Pancreas (tissue), 10 donors: ENCODE data around the gene ZBTB16. TPM values are rescaled to one million over a fixed set of nuclear protein-coding genes. Genes with fewer than 3 reads are reported as not detected.

ENCODE experiments used
- ATAC-seq, 4 donors: fragments of 200-7000 bp; cut with Tn5 transposase; one replicate each; pipeline versions ENCODE4 v1.8.0 to v1.9.1; 2020; ENCODE audit warnings: mild to moderate bottlenecking in 4 of 4, moderate library complexity in 4 of 4
- DNase-seq, 6 donors: peaks; one replicate each; pipeline ENCODE4 v3.0.0-alpha.2; 2020
- FAIRE-seq: peaks from 2 replicates; lab custom pipeline; 2012; peaks lifted over from hg19 to GRCh38; lab: Jason Lieb, UNC
- H3K27ac ChIP-seq, 4 donors: fragments of 200-600 bp; sonication (generic); 1 replicate in 3 of 4; 2 replicates in 1 of 4; pipeline versions ENCODE4 v1.5.0 to v1.8.0; 2020
- H3K27me3 ChIP-seq, 4 donors: fragments of 200-600 bp; one replicate each; pipeline ENCODE4 v1.8.0; 2021
- H3K36me3 ChIP-seq, 3 donors: fragments of 200-600 bp; sonication (generic) in 1 of 3; one replicate each; pipeline versions ENCODE4 v1.5.0 to v1.8.0; 2020 to 2021
- H3K4me1 ChIP-seq, 3 donors: fragments of 200-600 bp; one replicate each; pipeline ENCODE4 v1.8.0; 2021
- H3K4me3 ChIP-seq, 4 donors: fragments of 200-600 bp; sonication (generic) in 2 of 4; one replicate each; pipeline versions ENCODE4 v1.5.0 to v1.8.0; 2020 to 2021
- H3K9me3 ChIP-seq, 4 donors: fragments of 200-600 bp; one replicate each; pipeline ENCODE4 v1.8.0; 2021
- WGBS, 2 donors: extraction: QIAGEN DNeasy Blood & Tissue Kit; methylation state at CpG; one replicate each; pipeline ENCODE4 v1.1.7; 2013; 5-methylcytosine and 5-hydroxymethylcytosine counted together
- intact Hi-C, 3 donors: fragments of 100-400 bp; cut with DNase I; formaldehyde crosslinking; loops; one replicate each; pipeline versions ENCODE4 v1.11.1 to v1.14.2; 2022
- polyA plus RNA-seq, 2 donors: library from polyadenylated mRNA; stranded (reverse); fragments of 200-250 nt; gene quantifications; one replicate each; pipeline ENCODE4 v1.2.3, GENCODE V29; 2013
- total RNA-seq, 6 donors: library from RNA; stranded (reverse); fragmentation: NEBNext Ultra II Directional in 4 of 6; extraction: Animal tissue kit (Norgen Biotek cat#: 25700) in 4 of 6; gene quantifications; one replicate each; pipeline versions ENCODE4 v1.2.1 to v1.2.4, GENCODE V29; 2021 to 2023
- TF ChIP-seq, protein P1 (sequence below), 4 donors: fragments of 200-600 bp; sonication (generic) in 3 of 4; IDR thresholded peaks; one replicate each; pipeline versions ENCODE4 v1.5.0 to v1.8.0; 2021; ENCODE audit warnings: antibody characterized with exemption in 4 of 4
- donor health status: healthy with polysubstance abuse.
- donor health status: DM: no; HTN: no; CAD: no; lungs with moderate emphysema.
- donor health status: DM: no; HTN: no; CAD: no.
- donor health status: control.
- donor health status: control.
- donor health status: Bipolar disorder and iron deficiency.
- donor health status: DM: yes; HTN: yes; CAD: no.
- donor health status: DM: no; HTN: no; CAD: no.
- donor health status: DM: no; HTN: no; CAD: no.
- donor health status: DM: yes; HTN: yes; CAD: no.

Gene ZBTB16
- total and polyA plus RNA-seq, 8 donors = 8.1 to 76.4 (median 42.3) TPM

DNA sequence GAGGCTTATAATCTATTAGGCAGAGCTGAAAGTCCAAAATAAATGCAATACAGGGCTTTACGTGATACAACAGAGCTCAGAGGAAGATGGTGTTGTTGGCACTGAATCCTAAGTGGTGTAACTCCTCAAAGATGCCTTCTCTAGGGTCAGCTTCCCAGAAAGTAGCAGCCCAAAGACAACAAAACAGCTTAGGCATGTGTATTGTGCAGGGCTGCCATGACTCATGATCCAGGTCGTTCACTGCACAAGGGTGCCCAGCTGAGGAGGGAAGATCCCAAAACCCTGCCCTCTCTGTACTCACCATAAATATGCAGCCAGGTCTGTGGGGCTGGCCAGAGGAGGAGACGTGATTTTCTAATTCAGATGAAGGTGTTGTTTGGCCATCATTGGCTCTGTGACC is 177.3 kb downstream of the ZBTB16 start:
- peaks cover 0 to under 1% (median 0%) of the 10 kb centered on the region in 3 donors for H3K36me3 ChIP-seq
- no peaks in the 10 kb centered on the region for H3K9me3 ChIP-seq
- H3K4me1 ChIP-seq = no peaks in the 10 kb centered on the region
- FAIRE-seq (no peak), DNase-seq (no peak), ATAC-seq (no peak)
- no peak overlapping the region for H3K4me3 ChIP-seq
- H3K27ac ChIP-seq = no peak overlapping the region
- intact Hi-C loops = no loop called here
- H3K27me3 ChIP-seq = no peaks in the 10 kb centered on the region
- TF ChIP-seq, protein P1, sequence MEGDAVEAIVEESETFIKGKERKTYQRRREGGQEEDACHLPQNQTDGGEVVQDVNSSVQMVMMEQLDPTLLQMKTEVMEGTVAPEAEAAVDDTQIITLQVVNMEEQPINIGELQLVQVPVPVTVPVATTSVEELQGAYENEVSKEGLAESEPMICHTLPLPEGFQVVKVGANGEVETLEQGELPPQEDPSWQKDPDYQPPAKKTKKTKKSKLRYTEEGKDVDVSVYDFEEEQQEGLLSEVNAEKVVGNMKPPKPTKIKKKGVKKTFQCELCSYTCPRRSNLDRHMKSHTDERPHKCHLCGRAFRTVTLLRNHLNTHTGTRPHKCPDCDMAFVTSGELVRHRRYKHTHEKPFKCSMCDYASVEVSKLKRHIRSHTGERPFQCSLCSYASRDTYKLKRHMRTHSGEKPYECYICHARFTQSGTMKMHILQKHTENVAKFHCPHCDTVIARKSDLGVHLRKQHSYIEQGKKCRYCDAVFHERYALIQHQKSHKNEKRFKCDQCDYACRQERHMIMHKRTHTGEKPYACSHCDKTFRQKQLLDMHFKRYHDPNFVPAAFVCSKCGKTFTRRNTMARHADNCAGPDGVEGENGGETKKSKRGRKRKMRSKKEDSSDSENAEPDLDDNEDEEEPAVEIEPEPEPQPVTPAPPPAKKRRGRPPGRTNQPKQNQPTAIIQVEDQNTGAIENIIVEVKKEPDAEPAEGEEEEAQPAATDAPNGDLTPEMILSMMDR (IDR thresholded peaks at IDR 0.05) = no peak
- WGBS, 2 donors = 80 to 86% methylated on average over 3 of the region's 3 CpGs

GRCh38 chr11:114237321-114238280 is 178.1 kb downstream of the ZBTB16 start:
- intact Hi-C loops = no loop called here
- Histone ChIP-seq H3K36me3 (peaks cover 0 to 8% (median under 1%) of the 10 kb centered on the region in 3 donors), H3K9me3 (no peaks in the 10 kb centered on the region), H3K27ac (no peak overlapping the region), H3K4me1 (no peaks in the 10 kb centered on the region), H3K4me3 (no peak overlapping the region), H3K27me3 (no peaks in the 10 kb centered on the region)
- 92 to 95% methylated on average over 16 of the region's 16 CpGs for WGBS, 2 donors
- DNase-seq = no peak
- TF ChIP-seq, protein P1 (IDR thresholded peaks at IDR 0.05) = no peak
- ATAC-seq = no peak
- FAIRE-seq = no peak

GRCh38 chr11:114239753-114240161 is 180.2 kb downstream of the ZBTB16 start:
- TF ChIP-seq, protein P1 (IDR thresholded peaks at IDR 0.05) = no peak
- DNase-seq (no peak), ATAC-seq (no peak), FAIRE-seq (no peak)
- 90 to 91% methylated on average over 6 of the region's 6 CpGs for WGBS, 2 donors
- H3K4me3 ChIP-seq = no peak overlapping the region
- H3K36me3 ChIP-seq = peaks cover 0 to 22% (median 12%) of the 10 kb centered on the region in 3 donors
- H3K9me3 ChIP-seq = no peaks in the 10 kb centered on the region
- no peaks in the 10 kb centered on the region for H3K4me1 ChIP-seq
- H3K27me3 ChIP-seq = no peaks in the 10 kb centered on the region
- intact Hi-C loops = no loop called here
- no peak overlapping the region for H3K27ac ChIP-seq

DNA sequence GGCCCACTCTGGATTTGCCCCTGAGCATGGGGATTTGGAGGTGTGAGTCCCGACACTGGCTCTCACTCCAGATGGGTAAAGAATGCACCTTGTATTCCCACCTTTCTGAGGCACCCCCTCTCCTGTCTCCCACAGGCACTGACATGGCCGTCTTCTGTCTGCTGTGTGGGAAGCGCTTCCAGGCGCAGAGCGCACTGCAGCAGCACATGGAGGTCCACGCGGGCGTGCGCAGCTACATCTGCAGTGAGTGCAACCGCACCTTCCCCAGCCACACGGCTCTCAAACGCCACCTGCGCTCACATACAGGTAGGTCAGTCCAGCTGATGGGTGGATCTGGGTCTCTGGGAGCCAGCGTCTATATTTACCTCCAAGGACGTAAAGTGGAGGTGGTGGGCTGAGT is 182.5 kb downstream of the ZBTB16 start:
- 93 to 94% methylated on average over 15 of the region's 15 CpGs for WGBS, 2 donors
- TF ChIP-seq, protein P1 (IDR thresholded peaks at IDR 0.05) = no peak
- Histone ChIP-seq H3K4me1 (no peaks in the 10 kb centered on the region), H3K4me3 (no peak overlapping the region), H3K27me3 (no peaks in the 10 kb centered on the region), H3K36me3 (peaks cover 0 to 33% (median 13%) of the 10 kb centered on the region in 3 donors), H3K9me3 (no peaks in the 10 kb centered on the region), H3K27ac (no peak overlapping the region)
- FAIRE-seq = no peak
- no peak for ATAC-seq
- DNase-seq = no peak
- intact Hi-C loops = no loop called here
